ENCODE data around the gene IER2. TPM values are rescaled to one million over a fixed set of nuclear protein-coding genes. Genes with fewer than 3 reads are reported as not detected.

IER2 gene
- polyA plus RNA-seq, 1 donor from 2014 or later, result 23.3 TPM

DNA sequence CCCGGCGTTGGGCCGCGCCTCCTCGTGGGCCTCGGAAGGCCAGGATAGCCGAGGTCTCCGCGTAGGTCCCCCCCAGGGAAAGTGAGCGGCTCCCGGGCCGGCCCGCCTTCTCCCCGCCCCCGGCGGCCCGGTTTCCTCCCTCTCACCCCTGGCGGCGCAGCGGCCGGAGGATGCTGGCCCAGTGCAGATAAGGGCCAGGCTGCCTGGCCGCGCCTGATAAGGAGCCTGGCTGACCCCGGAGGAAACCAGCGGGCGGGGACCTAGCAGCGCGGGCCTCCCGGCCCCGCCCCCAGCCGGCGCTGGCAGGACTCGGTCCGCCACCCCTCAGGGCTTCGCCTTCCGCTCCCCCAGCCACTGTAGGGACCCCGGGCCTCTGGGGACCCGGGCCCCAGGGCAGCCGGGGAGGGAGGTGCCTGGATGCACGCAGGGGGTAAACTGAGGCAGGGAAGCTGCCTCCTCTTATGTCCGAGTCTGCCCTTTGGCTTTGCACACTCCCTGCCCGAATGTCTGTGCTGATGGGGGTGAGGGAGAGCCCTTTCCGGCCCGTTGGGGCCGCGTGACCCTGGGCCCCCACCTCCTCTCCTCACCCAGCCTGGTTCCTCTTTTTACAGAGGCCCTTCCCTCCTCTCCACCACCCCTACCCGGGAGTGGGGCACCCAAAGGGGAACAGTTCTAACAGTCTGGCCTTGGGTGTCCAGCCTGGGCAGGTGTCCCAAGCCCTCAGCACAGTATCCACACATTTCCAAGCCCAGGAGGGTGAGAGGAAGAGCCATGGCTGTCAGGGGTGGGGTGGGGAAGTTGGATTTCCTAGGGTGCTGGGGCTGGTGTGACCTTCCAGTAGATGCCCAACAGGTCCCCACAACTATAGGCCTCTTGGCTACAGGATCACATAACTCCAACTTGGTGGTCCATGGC lies 47.3 kb upstream of the IER2 start, which contains the start of gene LYL1:
Gene LYL1, minus strand, starts transcription at position 193 of the 915 bp plus-strand sequence. CDS start 1,687 bp downstream, outside the sequence.
- Histone ChIP-seq H3K27ac (ENCODE audit: low read length) (no peak within 1 kb of the TSS), H3K79me2 (replicated peaks; ENCODE audit: insufficient read depth, low read length) (no peaks in the 10 kb centered on the region), H3K4me3 (ENCODE audit: low read length) (no peak within 1 kb of the TSS)

GRCh38 chr19:13103581-13104359 lies 46.4 kb upstream of the IER2 start:
- no peak overlapping the region for H3K4me3 ChIP-seq (ENCODE audit: low read length)
- TF ChIP-seq CTCF (IDR thresholded peaks at IDR 0.05; ENCODE audit: poor library complexity, severe bottlenecking), result no peak
- TF ChIP-seq POLR2AphosphoS5 (IDR thresholded peaks at IDR 0.05), result no peak
- no peak for TF ChIP-seq REST (IDR thresholded peaks at IDR 0.05; ENCODE audit: borderline replicate concordance)
- no peak for TF ChIP-seq SMC3 (conservative IDR thresholded peaks at IDR 0.05; ENCODE audit: poor library complexity)
- no peak for TF ChIP-seq EP300 (conservative IDR thresholded peaks at IDR 0.05; ENCODE audit: poor library complexity, severe bottlenecking)
- TF ChIP-seq MXI1 (conservative IDR thresholded peaks at IDR 0.05; ENCODE audit: poor library complexity, severe bottlenecking), result no peak
- no peak for TF ChIP-seq EZH2 (IDR thresholded peaks at IDR 0.05; ENCODE audit: borderline replicate concordance, insufficient read depth, low read length, poor library complexity, severe bottlenecking)
- no peak for TF ChIP-seq TAF1 (IDR thresholded peaks at IDR 0.05; ENCODE audit: low read depth)
- TF ChIP-seq RAD21 (conservative IDR thresholded peaks at IDR 0.05), result no peak
- peaks cover 41% of the 10 kb centered on the region for H3K27me3 ChIP-seq (ENCODE audit: insufficient read depth, low read depth, low read length)
- no peaks in the 10 kb centered on the region for H3K9me3 ChIP-seq (ENCODE audit: low read length)
- H4K20me1 ChIP-seq (ENCODE audit: insufficient read depth), result no peaks in the 10 kb centered on the region
- no peaks in the 10 kb centered on the region for H3K79me2 ChIP-seq (replicated peaks; ENCODE audit: insufficient read depth, low read length)
- H2AFZ ChIP-seq (ENCODE audit: low read depth, low read length), result no peak overlapping the region
- H3K9me2 ChIP-seq (ENCODE audit: insufficient read depth, low read length), result no peaks in the 10 kb centered on the region
- no peaks in the 10 kb centered on the region for H3F3A ChIP-seq (ENCODE audit: insufficient read depth, low read length, poor library complexity, severe bottlenecking)
- H3K4me2 ChIP-seq (ENCODE audit: low read length), result no peak overlapping the region
- no peak overlapping the region for H3K27ac ChIP-seq (ENCODE audit: low read length)
- H3K9ac ChIP-seq (ENCODE audit: low read length), result no peak overlapping the region
- no peaks in the 10 kb centered on the region for H3K36me3 ChIP-seq (ENCODE audit: insufficient read depth, low read length)

More for the DNA sequence above, 47.3 kb upstream of the IER2 start, which contains the start of gene LYL1:
- Histone ChIP-seq H3K36me3 (ENCODE audit: insufficient read depth, low read length) (no peaks in the 10 kb centered on the region), H4K20me1 (ENCODE audit: insufficient read depth) (no peaks in the 10 kb centered on the region), H3K27me3 (ENCODE audit: insufficient read depth, low read depth, low read length) (peaks cover 48% of the 10 kb centered on the region), H3K9ac (ENCODE audit: low read length) (no peak within 1 kb of the TSS), H3K9me2 (ENCODE audit: insufficient read depth, low read length) (no peaks in the 10 kb centered on the region), H3F3A (ENCODE audit: insufficient read depth, low read length, poor library complexity, severe bottlenecking) (no peaks in the 10 kb centered on the region), H3K4me2 (ENCODE audit: low read length) (no peak within 1 kb of the TSS), H2AFZ (ENCODE audit: low read depth, low read length) (no peak within 1 kb of the TSS), H3K9me3 (ENCODE audit: low read length) (no peaks in the 10 kb centered on the region)
- TF ChIP-seq EP300 (conservative IDR thresholded peaks at IDR 0.05; ENCODE audit: poor library complexity, severe bottlenecking) (no peak), TAF1 (IDR thresholded peaks at IDR 0.05; ENCODE audit: low read depth) (no peak), MXI1 (conservative IDR thresholded peaks at IDR 0.05; ENCODE audit: poor library complexity, severe bottlenecking) (no peak), SMC3 (conservative IDR thresholded peaks at IDR 0.05; ENCODE audit: poor library complexity) (no peak), CTCF (IDR thresholded peaks at IDR 0.05; ENCODE audit: poor library complexity, severe bottlenecking) (no peak), RAD21 (conservative IDR thresholded peaks at IDR 0.05) (no peak)
